K562 (cell line): Measurements from ENCODE around the gene RPL19. TPM values are rescaled to one million over a fixed set of nuclear protein-coding genes. Genes with fewer than 3 reads are reported as not detected.

Source experiments
- ATAC-seq: fragments of 200-7000 bp; cut with Tn5 transposase; 3 replicates; pipeline ENCODE4 v1.9.1; 2020; ENCODE audit warnings: moderate library complexity
- BruUV-seq: library from RNA; stranded (reverse); fragments of 400-500 nt; replicated peaks from 2 replicates; lab custom pipeline; 2021; lab: Mats Ljungman, UMichigan
- CTCF ChIA-PET: fragments of 300-600 bp; formaldehyde crosslinking; extraction: SDS; loops from one replicate; lab custom pipeline; 2021; ENCODE audit warnings: low intra/inter-chr PET ratio; lab: Yijun Ruan, JAX
- POLR2A ChIA-PET: fragments of 300-600, 350-650 bp; sonication (Branson Sonifier 250); formaldehyde crosslinking; extraction: SDS; loops from one replicate; lab custom pipeline; 2021; ENCODE audit warnings: antibody characterized with exemption, inconsistent platforms; lab: Yijun Ruan, JAX
- DNase-seq, 4 experiments: peaks; one replicate each; pipeline versions ENCODE4 v3.0.0 to v3.0.0-alpha.2; 2011 to 2018; ENCODE audit warnings: low spot score in 3 of 4, mixed read lengths in 3 of 4; ENCODE audit errors: extremely low read depth in 1 of 4
- FAIRE-seq: peaks from 2 replicates; lab custom pipeline; 2011; peaks lifted over from hg19 to GRCh38; lab: Jason Lieb, UNC
- H2AFZ ChIP-seq: 2 replicates; pipeline ENCODE4 v1.6.0; 2011; ENCODE audit warnings: low read depth, low read length, control low read depth, inconsistent platforms
- H3K27ac ChIP-seq: fragments of 200-600 bp; 3 replicates; pipeline ENCODE4 v1.8.0; 2011; ENCODE audit warnings: low read depth, mild to moderate bottlenecking, control low read depth, inconsistent platforms, low read length, moderate library complexity, mixed read lengths; ENCODE audit errors: extremely low read depth
- H3K27me3 ChIP-seq, 2 experiments: fragments of 300-600 bp in 1 of 2; 2 replicates in 1 of 2; 3 replicates in 1 of 2; pipeline versions ENCODE4 v1.6.0 to v1.8.0; 2011; ENCODE audit warnings: inconsistent platforms in 2 of 2, low read length in 2 of 2, mild to moderate bottlenecking in 1 of 2, mixed read lengths in 1 of 2, moderate library complexity in 1 of 2; ENCODE audit not compliant: control insufficient read depth in 2 of 2, insufficient read depth in 2 of 2
- H3K36me3 ChIP-seq: fragments of 300-600 bp; 3 replicates; pipeline ENCODE4 v1.8.0; 2011; ENCODE audit warnings: mild to moderate bottlenecking, low read length, inconsistent platforms; ENCODE audit not compliant: control insufficient read depth, insufficient read depth
- H3K4me1 ChIP-seq, 2 experiments: fragments of 200-600 bp in 1 of 2; replicated peaks in 1 of 2; 2 replicates in 1 of 2; 3 replicates in 1 of 2; pipeline versions ENCODE4 v1.5.1 to v1.8.0; 2011; ENCODE audit warnings: inconsistent platforms in 2 of 2, low read length in 2 of 2, mild to moderate bottlenecking in 1 of 2, mixed read lengths in 1 of 2, moderate library complexity in 1 of 2; ENCODE audit not compliant: control insufficient read depth in 2 of 2, insufficient read depth in 2 of 2
- H3K4me2 ChIP-seq: 2 replicates; pipeline ENCODE4 v1.6.1; 2011; ENCODE audit warnings: low read length, control low read depth, inconsistent platforms, mixed read lengths; ENCODE audit not compliant: insufficient read depth
- H3K4me3 ChIP-seq: fragments of 200-600 bp; sonication (generic), shearing (Covaris generic); 2 replicates; pipeline ENCODE4 v1.5.1; 2016; ENCODE audit warnings: control low read depth, inconsistent platforms
- H3K79me2 ChIP-seq: fragments of 200-600 bp; 3 replicates; pipeline ENCODE4 v1.8.0; 2011; ENCODE audit warnings: low read length, inconsistent platforms; ENCODE audit not compliant: control insufficient read depth, insufficient read depth
- H3K9ac ChIP-seq, 2 experiments: 2 replicates each; pipeline versions ENCODE4 v1.6.0 to v1.6.1; 2011; ENCODE audit warnings: low read depth in 2 of 2, low read length in 2 of 2, control low read depth in 1 of 2, inconsistent platforms in 1 of 2, mild to moderate bottlenecking in 1 of 2, mixed read lengths in 1 of 2; ENCODE audit not compliant: insufficient read depth in 1 of 2
- H3K9me1 ChIP-seq: one replicate; pipeline ENCODE4 v1.6.0; 2011; ENCODE audit warnings: inconsistent platforms, mild to moderate bottlenecking, low read length, moderate library complexity; ENCODE audit not compliant: control insufficient read depth, insufficient read depth
- H3K9me3 ChIP-seq: replicated peaks from 2 replicates; pipeline ENCODE4 v1.5.1; 2011; ENCODE audit warnings: low read depth, low read length, inconsistent platforms; ENCODE audit not compliant: control insufficient read depth, insufficient read depth
- H4K20me1 ChIP-seq: replicated peaks from 2 replicates; pipeline ENCODE4 v1.6.1; 2011; ENCODE audit warnings: low read length, inconsistent platforms, mixed read lengths; ENCODE audit not compliant: control insufficient read depth, insufficient read depth
- CHD4 ChIP-seq: fragments of 200-600 bp; sonication (generic); IDR thresholded peaks from 3 replicates; pipeline ENCODE4 v1.6.1; 2012; ENCODE audit warnings: low read depth, mild to moderate bottlenecking, mixed read lengths, low read length, inconsistent platforms; ENCODE audit not compliant: insufficient read depth, insufficient replicate concordance, poor library complexity, severe bottlenecking
- CREM ChIP-seq: IDR thresholded peaks from 2 replicates; pipeline ENCODE4 v1.6.1; 2014; ENCODE audit warnings: antibody characterized with exemption, low read depth
- FOXK2 ChIP-seq, 2 experiments: fragments of 450-650 bp; IDR thresholded peaks in 1 of 2; conservative IDR thresholded peaks in 1 of 2; 2 replicates each; pipeline ENCODE4 v1.6.1; 2016; ENCODE audit warnings: low read depth in 2 of 2, mild to moderate bottlenecking in 1 of 2
- MCM2 ChIP-seq: fragments of 450-650 bp; IDR thresholded peaks from 2 replicates; pipeline ENCODE4 v1.6.1; 2017; ENCODE audit warnings: low read depth, mild to moderate bottlenecking
- NRF1 ChIP-seq, 2 experiments: fragments of 450-650 bp; IDR thresholded peaks in 1 of 2; conservative IDR thresholded peaks in 1 of 2; 2 replicates each; pipeline ENCODE4 v1.6.1; 2014; ENCODE audit warnings: mild to moderate bottlenecking in 2 of 2
- RB1 ChIP-seq: fragments of 450-650 bp; IDR thresholded peaks from 2 replicates; pipeline ENCODE4 v1.6.1; 2017; ENCODE audit warnings: low read depth, mild to moderate bottlenecking
- TBP ChIP-seq: optimal IDR thresholded peaks from 2 replicates; pipeline ENCODE3; 2011; ENCODE audit warnings: low read depth, low read length, improper control_type of control experiment
- ZNF583 ChIP-seq: fragments of 250-450 bp; sonication (Bioruptor Pico); IDR thresholded peaks from 2 replicates; pipeline ENCODE4 v1.4.0; 2020
- WGBS: fragments of 100-300 bp; shearing (Covaris generic); methylation state at CpG from one replicate; pipeline ENCODE4 v1.1.6; 2016; ENCODE audit warnings: low coverage, mixed read lengths; ENCODE audit not compliant: insufficient coverage; ENCODE audit errors: missing lambda C conversion rate; 5-methylcytosine and 5-hydroxymethylcytosine counted together
- in situ Hi-C: fragments of 300-500 bp; cut with MboI; formaldehyde crosslinking; loops from 4 replicates; pipeline ENCODE4 v1.15.0; 2018; ENCODE audit warnings: inconsistent platforms, mixed read lengths
- intact Hi-C: fragments of 100-400 bp; cut with micrococcal nuclease; formaldehyde crosslinking; loops from 2 replicates; pipeline ENCODE4 v1.14.2; 2022
- polyA plus RNA-seq, 8 experiments: library from polyadenylated mRNA; depleted of rRNA in 4 of 8; stranded (reverse) in 5 of 8; unstranded in 3 of 8; fragments of >200 nt; fragmentation: Nextera tagmentation in 2 of 8; fragmentation: Illumina TruSeq in 1 of 8; extraction: Ambion mirVana in 2 of 8; extraction: Trizol in 1 of 8; gene quantifications; 2 replicates each; pipeline versions ENCODE4 v1.2.1 to v1.2.3, GENCODE V29; 2011 to 2014; ENCODE audit warnings: inconsistent platforms in 1 of 8, missing spikeins in 1 of 8
- total RNA-seq, 7 experiments: library from RNA; depleted of rRNA in 6 of 7; stranded (reverse); fragments of >200 nt in 6 of 7; fragmentation: Illumina TruSeq in 2 of 7; extraction: Trizol in 2 of 7; gene quantifications; 2 replicates each; pipeline versions ENCODE4 v1.2.1 to v1.2.3, GENCODE V29; 2011 to 2021; ENCODE audit warnings: low replicate concordance in 1 of 7
- TF ChIP-seq, protein P1 (sequence below): fragments of 250-450 bp; sonication (Bioruptor Pico); IDR thresholded peaks from 2 replicates; pipeline ENCODE4 v1.5.0; 2021
- TF ChIP-seq, protein P2 (sequence below): sonication (generic); formaldehyde crosslinking; IDR thresholded peaks from 2 replicates; pipeline ENCODE4 v1.8.0; 2023; ENCODE audit warnings: mild to moderate bottlenecking, missing genetic modification reagents
- TF ChIP-seq, protein P3 (sequence below): sonication (generic); formaldehyde crosslinking; IDR thresholded peaks from 2 replicates; pipeline ENCODE4 v1.8.0; 2022; ENCODE audit warnings: missing genetic modification reagents, mild to moderate bottlenecking, borderline replicate concordance
- TF ChIP-seq, protein P4 (sequence below), 2 experiments: fragments of 250-450 bp in 1 of 2; fragments of 450-650 bp in 1 of 2; sonication (Bioruptor Pico) in 1 of 2; IDR thresholded peaks; 2 replicates each; pipeline versions ENCODE4 v1.6.1 to v1.8.0; 2016 to 2021; ENCODE audit warnings: mild to moderate bottlenecking in 2 of 2, moderate library complexity in 2 of 2, missing compliant biosample characterization in 1 of 2, missing genetic modification characterization in 1 of 2
- TF ChIP-seq, protein P5 (sequence below): sonication (generic); formaldehyde crosslinking; IDR thresholded peaks from 2 replicates; pipeline ENCODE4 v1.8.0; 2022; ENCODE audit warnings: mild to moderate bottlenecking, low read depth, missing genetic modification reagents

The RPL19 gene
- total and polyA plus RNA-seq, 9 of the 15 experiments (the other 6 are each of a cell fraction or from before 2014, with no cell fraction given): 2,263 to 4,614 (median 3,727) TPM

DNA sequence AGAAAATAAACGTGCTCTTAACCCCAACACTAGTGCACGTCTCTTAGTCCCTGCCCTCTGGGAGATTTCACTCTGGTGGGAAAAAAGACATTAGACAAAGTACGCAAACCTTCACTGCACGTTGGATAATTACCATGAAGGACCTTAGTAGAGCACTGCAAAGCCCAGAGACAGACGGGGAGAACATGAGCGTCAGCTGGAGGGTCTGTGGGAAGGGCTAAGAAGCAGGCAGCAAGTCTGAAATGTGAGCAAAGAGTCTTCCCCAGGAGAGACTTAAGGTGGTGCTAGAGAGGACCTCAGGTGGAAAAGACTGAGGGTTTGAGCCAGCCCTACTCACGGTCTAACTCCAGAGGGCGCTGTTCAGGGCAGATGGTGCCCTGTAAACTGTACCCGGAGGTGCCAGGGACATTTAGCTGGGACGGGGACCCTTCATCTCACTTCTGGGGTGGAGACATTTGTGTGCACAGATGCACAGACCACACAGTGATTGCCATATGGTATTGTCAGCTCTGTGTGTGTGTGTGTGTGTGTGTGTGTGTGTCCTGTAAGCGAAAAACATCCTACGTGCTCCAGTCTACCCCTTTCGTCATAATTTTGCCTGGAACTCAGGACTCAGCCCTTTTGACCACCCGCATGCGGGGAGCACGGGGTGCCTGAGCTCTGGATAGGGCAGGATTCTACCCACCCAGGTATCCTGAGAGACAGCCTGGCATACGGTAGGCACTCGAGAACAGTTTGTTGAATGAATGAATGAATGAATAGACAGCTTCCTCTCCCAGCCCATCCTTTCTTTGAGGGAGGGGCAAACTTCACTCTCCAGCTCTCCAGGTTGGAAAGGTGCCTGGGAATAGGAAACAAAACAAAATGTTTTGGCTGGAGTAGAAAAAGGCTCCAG lies 35.7 kb downstream of the RPL19 start:
- Histone ChIP-seq H3K79me2 (no peaks in the 10 kb centered on the region), H3K4me1 (peaks cover 0 to 24% of the 10 kb centered on the region in 2 experiments; a peak in 4 of 5 replicates), H2AFZ (peak overlapping the region; percentile 75; the same call in 1 of the 2 replicates), H3K27me3 (peaks cover 0 to 6% of the 10 kb centered on the region in 2 experiments; a peak in 2 of 5 replicates), H3K9me1 (no peaks in the 10 kb centered on the region), H3K9me3 (no peaks in the 10 kb centered on the region), H3K4me2 (peak overlapping the region; percentile 49; the same call in 1 of the 2 replicates), H3K9ac (peak overlapping the region in 1 of 2 experiments; percentile 41; a peak in 1 of 4 replicates), H3K36me3 (no peaks in the 10 kb centered on the region), H3K27ac (no peak overlapping the region), H3K4me3 (no peak overlapping the region), H4K20me1 (peaks cover 4% of the 10 kb centered on the region; the same call in 1 of the 2 replicates)
- ChIA-PET POLR2A (interaction anchor here (0.6 to 1.9 kb wide), 6 partner anchors 8 to 82 kb away, joined by 3 to 6 read pairs (median 4); no protein-coding TSS in a partner anchor), CTCF (interaction anchor here (0.6 to 4.7 kb wide), 4 partner anchors 9 to 250 kb away, joined by 3 to 23 read pairs (median 10); no protein-coding TSS in a partner anchor)
- intact Hi-C loops: no loop called here
- DNase-seq: peak; percentile 82 to 87 (median 84)
- peak; percentile 96 for ATAC-seq
- in situ Hi-C loops: no loop called here
- FAIRE-seq: peak; percentile 98
- no TSS peak for BruUV-seq
- WGBS: 13% methylated on average over 17 of the region's 18 CpGs
- TF ChIP-seq, protein P1, sequence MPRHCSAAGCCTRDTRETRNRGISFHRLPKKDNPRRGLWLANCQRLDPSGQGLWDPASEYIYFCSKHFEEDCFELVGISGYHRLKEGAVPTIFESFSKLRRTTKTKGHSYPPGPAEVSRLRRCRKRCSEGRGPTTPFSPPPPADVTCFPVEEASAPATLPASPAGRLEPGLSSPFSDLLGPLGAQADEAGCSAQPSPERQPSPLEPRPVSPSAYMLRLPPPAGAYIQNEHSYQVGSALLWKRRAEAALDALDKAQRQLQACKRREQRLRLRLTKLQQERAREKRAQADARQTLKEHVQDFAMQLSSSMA (CRISPR knock-in tag): no peak
- TF ChIP-seq FOXK2 (conservative IDR thresholded peaks at IDR 0.05 in 1 of 2, IDR thresholded peaks at IDR 0.05 in 1 of 2; ENCODE audit: low read depth in 2 of 2) (no peak), RB1 (peak; percentile 35), CREM (no peak), ZNF583 (CRISPR knock-in tag) (no peak), CHD4 (peak; percentile 75), MCM2 (no peak), NRF1 (conservative IDR thresholded peaks at IDR 0.05 in 1 of 2, IDR thresholded peaks at IDR 0.05 in 1 of 2) (no peak; a peak in 1 of 4 replicates), TBP (no peak)
- TF ChIP-seq, protein P2, sequence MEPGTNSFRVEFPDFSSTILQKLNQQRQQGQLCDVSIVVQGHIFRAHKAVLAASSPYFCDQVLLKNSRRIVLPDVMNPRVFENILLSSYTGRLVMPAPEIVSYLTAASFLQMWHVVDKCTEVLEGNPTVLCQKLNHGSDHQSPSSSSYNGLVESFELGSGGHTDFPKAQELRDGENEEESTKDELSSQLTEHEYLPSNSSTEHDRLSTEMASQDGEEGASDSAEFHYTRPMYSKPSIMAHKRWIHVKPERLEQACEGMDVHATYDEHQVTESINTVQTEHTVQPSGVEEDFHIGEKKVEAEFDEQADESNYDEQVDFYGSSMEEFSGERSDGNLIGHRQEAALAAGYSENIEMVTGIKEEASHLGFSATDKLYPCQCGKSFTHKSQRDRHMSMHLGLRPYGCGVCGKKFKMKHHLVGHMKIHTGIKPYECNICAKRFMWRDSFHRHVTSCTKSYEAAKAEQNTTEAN (CRISPR knock-in tag): no peak
- TF ChIP-seq, protein P3, sequence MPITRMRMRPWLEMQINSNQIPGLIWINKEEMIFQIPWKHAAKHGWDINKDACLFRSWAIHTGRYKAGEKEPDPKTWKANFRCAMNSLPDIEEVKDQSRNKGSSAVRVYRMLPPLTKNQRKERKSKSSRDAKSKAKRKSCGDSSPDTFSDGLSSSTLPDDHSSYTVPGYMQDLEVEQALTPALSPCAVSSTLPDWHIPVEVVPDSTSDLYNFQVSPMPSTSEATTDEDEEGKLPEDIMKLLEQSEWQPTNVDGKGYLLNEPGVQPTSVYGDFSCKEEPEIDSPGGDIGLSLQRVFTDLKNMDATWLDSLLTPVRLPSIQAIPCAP (CRISPR knock-in tag): no peak
- TF ChIP-seq, protein P4, sequence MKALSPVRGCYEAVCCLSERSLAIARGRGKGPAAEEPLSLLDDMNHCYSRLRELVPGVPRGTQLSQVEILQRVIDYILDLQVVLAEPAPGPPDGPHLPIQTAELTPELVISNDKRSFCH (CRISPR knock-in tag; IDR thresholded peaks at IDR 0.05): no peak
- TF ChIP-seq, protein P4 (tag; IDR thresholded peaks at IDR 0.05): no peak
- TF ChIP-seq, protein P5, sequence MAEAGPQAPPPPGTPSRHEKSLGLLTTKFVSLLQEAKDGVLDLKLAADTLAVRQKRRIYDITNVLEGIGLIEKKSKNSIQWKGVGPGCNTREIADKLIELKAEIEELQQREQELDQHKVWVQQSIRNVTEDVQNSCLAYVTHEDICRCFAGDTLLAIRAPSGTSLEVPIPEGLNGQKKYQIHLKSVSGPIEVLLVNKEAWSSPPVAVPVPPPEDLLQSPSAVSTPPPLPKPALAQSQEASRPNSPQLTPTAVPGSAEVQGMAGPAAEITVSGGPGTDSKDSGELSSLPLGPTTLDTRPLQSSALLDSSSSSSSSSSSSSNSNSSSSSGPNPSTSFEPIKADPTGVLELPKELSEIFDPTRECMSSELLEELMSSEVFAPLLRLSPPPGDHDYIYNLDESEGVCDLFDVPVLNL (CRISPR knock-in tag): no peak
